ENCODE data around the gene TRMO.

GRCh38 chr9:97940741-97941140 is 18.4 kb upstream of the TRMO start:
- TF ChIP-seq CTCF (conservative IDR thresholded peaks at IDR 0.05 in 1 of 2, IDR thresholded peaks at IDR 0.05 in 1 of 2; ENCODE audit: extremely low read depth in 1 of 2, insufficient read depth in 1 of 2, low read depth in 1 of 2, low read length in 2 of 2) = no peak
- no peak for TF ChIP-seq EZH2 (IDR thresholded peaks at IDR 0.05; ENCODE audit: borderline replicate concordance, low read length)
